Uterus (tissue), 2 donors: ENCODE data around the gene ROCK2.
"Not testable (repeated sequence)": the region's sequence is repeated elsewhere in the genome, so short reads cannot be mapped to it uniquely, and the experiment has no call there.

Experiments used
- POLR2A ChIP-seq, 2 donors: fragments of 450-650 bp; IDR thresholded peaks; one replicate each; pipeline ENCODE4 v1.6.1; 2016; ENCODE audit warnings: antibody characterized with exemption in 2 of 2, mild to moderate bottlenecking in 1 of 2, moderate library complexity in 1 of 2
- TF ChIP-seq, protein P1 (sequence below), 4 experiments: fragments of 200-600 bp in 2 of 4; fragments of 450-650 bp in 2 of 4; sonication (generic) in 2 of 4; IDR thresholded peaks; one replicate each; pipeline ENCODE4 v1.5.1; 2016 to 2019; ENCODE audit warnings: antibody characterized with exemption in 4 of 4, mild to moderate bottlenecking in 2 of 4, moderate library complexity in 1 of 4

DNA sequence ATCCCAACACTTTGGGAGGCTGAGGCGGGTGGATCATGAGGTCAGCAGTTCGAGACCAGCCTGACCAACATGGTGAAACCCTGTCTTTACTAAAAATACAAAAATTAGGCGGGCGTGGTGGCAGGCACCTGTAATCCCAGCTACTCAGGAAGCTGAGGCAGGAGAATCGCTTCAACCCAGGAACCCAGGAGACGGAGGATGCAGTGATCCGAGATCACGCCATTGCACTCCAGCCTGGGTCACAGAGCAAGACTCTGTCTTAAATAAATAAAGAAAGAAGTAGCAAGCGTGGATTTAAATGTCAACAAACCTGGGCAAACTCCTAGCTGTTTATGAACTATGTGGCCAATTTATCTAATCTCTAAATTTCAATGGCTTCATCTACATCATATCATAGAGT lies 82.9 kb downstream of the ROCK2 start:
- TF ChIP-seq, protein P1, sequence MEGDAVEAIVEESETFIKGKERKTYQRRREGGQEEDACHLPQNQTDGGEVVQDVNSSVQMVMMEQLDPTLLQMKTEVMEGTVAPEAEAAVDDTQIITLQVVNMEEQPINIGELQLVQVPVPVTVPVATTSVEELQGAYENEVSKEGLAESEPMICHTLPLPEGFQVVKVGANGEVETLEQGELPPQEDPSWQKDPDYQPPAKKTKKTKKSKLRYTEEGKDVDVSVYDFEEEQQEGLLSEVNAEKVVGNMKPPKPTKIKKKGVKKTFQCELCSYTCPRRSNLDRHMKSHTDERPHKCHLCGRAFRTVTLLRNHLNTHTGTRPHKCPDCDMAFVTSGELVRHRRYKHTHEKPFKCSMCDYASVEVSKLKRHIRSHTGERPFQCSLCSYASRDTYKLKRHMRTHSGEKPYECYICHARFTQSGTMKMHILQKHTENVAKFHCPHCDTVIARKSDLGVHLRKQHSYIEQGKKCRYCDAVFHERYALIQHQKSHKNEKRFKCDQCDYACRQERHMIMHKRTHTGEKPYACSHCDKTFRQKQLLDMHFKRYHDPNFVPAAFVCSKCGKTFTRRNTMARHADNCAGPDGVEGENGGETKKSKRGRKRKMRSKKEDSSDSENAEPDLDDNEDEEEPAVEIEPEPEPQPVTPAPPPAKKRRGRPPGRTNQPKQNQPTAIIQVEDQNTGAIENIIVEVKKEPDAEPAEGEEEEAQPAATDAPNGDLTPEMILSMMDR (IDR thresholded peaks at IDR 0.05): not testable (repeated sequence)
- not testable (repeated sequence) for TF ChIP-seq POLR2A (IDR thresholded peaks at IDR 0.05)
